ENCODE results near the gene NUP54. TPM values are rescaled to one million over a fixed set of nuclear protein-coding genes. Genes with fewer than 3 reads are reported as not detected.

Gene NUP54
- total RNA-seq, 1 donor from 2014 or later, result 61.2 TPM

GRCh38 chr4:76147454-76148141 is 599 bp downstream of the NUP54 start:
- DNase-seq (ENCODE audit: low read depth, low spot score), result peak; percentile 17

GRCh38 chr4:76144546-76144945 is 3.7 kb downstream of the NUP54 start:
- DNase-seq (ENCODE audit: low read depth, low spot score), result no peak

GRCh38 chr4:76141241-76141640 is 7.0 kb downstream of the NUP54 start:
- no peak for DNase-seq (ENCODE audit: low read depth, low spot score)

GRCh38 chr4:76127754-76128153 is 20.4 kb downstream of the NUP54 start:
- DNase-seq (ENCODE audit: low read depth, low spot score), result no peak

GRCh38 chr4:76125816-76126215 is 22.4 kb downstream of the NUP54 start:
- no peak for DNase-seq (ENCODE audit: low read depth, low spot score)

- DNase-seq (ENCODE audit: low read depth, low spot score), result no peak
Observed at GRCh38 chr4:76120199-76120598, 28.0 kb downstream of the NUP54 start.

GRCh38 chr4:76117536-76117935 is 30.7 kb downstream of the NUP54 start:
- no peak for DNase-seq (ENCODE audit: low read depth, low spot score)

GRCh38 chr4:76116821-76117220 is 31.4 kb downstream of the NUP54 start:
- DNase-seq (ENCODE audit: low read depth, low spot score), result no peak

- DNase-seq (ENCODE audit: low read depth, low spot score), result no peak
Observed at GRCh38 chr4:76108467-76109181, 39.6 kb downstream of the NUP54 start.

- no peak for DNase-seq (ENCODE audit: low read depth, low spot score)
Observed at GRCh38 chr4:76106442-76106841, 41.8 kb downstream of the NUP54 start.

GRCh38 chr4:76105652-76106051 is 42.5 kb downstream of the NUP54 start:
- DNase-seq (ENCODE audit: low read depth, low spot score), result no peak

- no peak for DNase-seq (ENCODE audit: low read depth, low spot score)
Observed at GRCh38 chr4:76096076-76096475, 52.1 kb downstream of the NUP54 start.

GRCh38 chr4:76095568-76095967 is 52.6 kb downstream of the NUP54 start:
- no peak for DNase-seq (ENCODE audit: low read depth, low spot score)

GRCh38 chr4:76091052-76091451 is 57.1 kb downstream of the NUP54 start:
- DNase-seq (ENCODE audit: low read depth, low spot score), result no peak

- DNase-seq (ENCODE audit: low read depth, low spot score), result peak; percentile 48
Observed at GRCh38 chr4:76090241-76090691, 57.9 kb downstream of the NUP54 start.

GRCh38 chr4:76088719-76089118 is 59.5 kb downstream of the NUP54 start:
- no peak for DNase-seq (ENCODE audit: low read depth, low spot score)

- peak; percentile 33 for DNase-seq (ENCODE audit: low read depth, low spot score)
Observed at GRCh38 chr4:76087007-76087769, 61.0 kb downstream of the NUP54 start.

- no peak for DNase-seq (ENCODE audit: low read depth, low spot score)
Observed at GRCh38 chr4:76084542-76084941, 63.7 kb downstream of the NUP54 start.

GRCh38 chr4:76083386-76083988 is 64.7 kb downstream of the NUP54 start:
- no peak for DNase-seq (ENCODE audit: low read depth, low spot score)

GRCh38 chr4:76078033-76078613 is 70.1 kb downstream of the NUP54 start:
- DNase-seq (ENCODE audit: low read depth, low spot score), result no peak

GRCh38 chr4:76074993-76075600 is 73.1 kb downstream of the NUP54 start:
- DNase-seq (ENCODE audit: low read depth, low spot score), result no peak

All from pulmonary artery endothelial cell (primary cell).